Caco-2 (cell line): ENCODE data around the gene NCKAP5. TPM values are rescaled to one million over a fixed set of nuclear protein-coding genes. Genes with fewer than 3 reads are reported as not detected.

ENCODE experiments used
- BruUV-seq: library from RNA; stranded (reverse); fragments of 400-500 nt; replicated peaks from 2 replicates; lab custom pipeline; 2021; lab: Mats Ljungman, UMichigan
- CTCF ChIA-PET: fragments of 300-600 bp; sonication (Branson Sonifier 250); formaldehyde crosslinking; loops from one replicate; lab custom pipeline; 2022; ENCODE audit warnings: antibody characterized with exemption; lab: Charles Lee
- POLR2A ChIA-PET: fragments of 300-600 bp; sonication (Branson Sonifier 250); formaldehyde crosslinking; loops from one replicate; lab custom pipeline; 2022; ENCODE audit warnings: antibody characterized with exemption; lab: Charles Lee
- DNase-seq, 2 experiments: peaks; one replicate each; pipeline versions ENCODE4 v3.0.0 to v3.0.0-alpha.2; 2020 to 2022
- H3K27me3 ChIP-seq: replicated peaks from 2 replicates; pipeline ENCODE4 v1.6.0; 2011; ENCODE audit warnings: low read length; ENCODE audit not compliant: control insufficient read depth, insufficient read depth
- H3K36me3 ChIP-seq: 2 replicates; pipeline ENCODE4 v1.5.1; 2011; ENCODE audit warnings: low read length; ENCODE audit not compliant: control insufficient read depth, insufficient read depth
- H3K4me1 ChIP-seq: fragments of 250-450 bp; sonication (Bioruptor Pico); 2 replicates; pipeline ENCODE4 v1.5.1; 2020; ENCODE audit warnings: mild to moderate bottlenecking
- H3K4me3 ChIP-seq: 2 replicates; pipeline ENCODE4 v1.5.1; 2011; ENCODE audit warnings: low read depth, mild to moderate bottlenecking, control low read depth, low read length
- H3K9me3 ChIP-seq: fragments of 250-450 bp; sonication (Bioruptor Pico); 2 replicates; pipeline ENCODE4 v1.5.1; 2020; ENCODE audit warnings: mild to moderate bottlenecking, moderate library complexity
- H3K27ac Mint-ChIP-seq: one replicate; pipeline ENCODE4 v1.8.0; 2022; ENCODE audit warnings: mixed read lengths; ENCODE audit not compliant: unreplicated experiment
- H3K27me3 Mint-ChIP-seq: one replicate; pipeline ENCODE4 v1.8.0; 2022; ENCODE audit warnings: mixed read lengths; ENCODE audit not compliant: insufficient read depth, unreplicated experiment
- H3K36me3 Mint-ChIP-seq: one replicate; pipeline ENCODE4 v1.8.0; 2022; ENCODE audit warnings: mild to moderate bottlenecking, mixed read lengths; ENCODE audit not compliant: insufficient read depth, unreplicated experiment
- H3K4me1 Mint-ChIP-seq: one replicate; pipeline ENCODE4 v1.8.0; 2022; ENCODE audit warnings: low read depth, mixed read lengths; ENCODE audit not compliant: unreplicated experiment
- H3K4me3 Mint-ChIP-seq: one replicate; pipeline ENCODE4 v1.8.0; 2022; ENCODE audit warnings: mild to moderate bottlenecking, moderate library complexity, mixed read lengths; ENCODE audit not compliant: unreplicated experiment
- H3K9me3 Mint-ChIP-seq: one replicate; pipeline ENCODE4 v1.8.0; 2022; ENCODE audit warnings: mixed read lengths; ENCODE audit not compliant: unreplicated experiment
- intact Hi-C: fragments of 100-400 bp; cut with micrococcal nuclease; formaldehyde crosslinking; loops from one replicate; pipeline ENCODE4 v1.10.0; 2022; ENCODE audit not compliant: unreplicated experiment
- total RNA-seq: library from RNA; stranded (reverse); gene quantifications from 2 replicates; pipeline ENCODE4 v1.2.3, GENCODE V29; 2022
- TF ChIP-seq, protein P1 (sequence below), 2 experiments: fragments of 200-600 bp in 1 of 2; IDR thresholded peaks; 1 replicate in 1 of 2; 2 replicates in 1 of 2; pipeline versions ENCODE4 v1.5.1 to v1.8.0; 2011 to 2022; ENCODE audit warnings: antibody characterized with exemption in 1 of 2, control low read depth in 1 of 2, inconsistent platforms in 1 of 2, low read depth in 1 of 2, low read length in 1 of 2, mild to moderate bottlenecking in 1 of 2, moderate library complexity in 1 of 2; ENCODE audit not compliant: insufficient read depth in 1 of 2, severe bottlenecking in 1 of 2, unreplicated experiment in 1 of 2

The NCKAP5 gene
- total RNA-seq, 1 experiment from 2014 or later, result 3.8 TPM

DNA sequence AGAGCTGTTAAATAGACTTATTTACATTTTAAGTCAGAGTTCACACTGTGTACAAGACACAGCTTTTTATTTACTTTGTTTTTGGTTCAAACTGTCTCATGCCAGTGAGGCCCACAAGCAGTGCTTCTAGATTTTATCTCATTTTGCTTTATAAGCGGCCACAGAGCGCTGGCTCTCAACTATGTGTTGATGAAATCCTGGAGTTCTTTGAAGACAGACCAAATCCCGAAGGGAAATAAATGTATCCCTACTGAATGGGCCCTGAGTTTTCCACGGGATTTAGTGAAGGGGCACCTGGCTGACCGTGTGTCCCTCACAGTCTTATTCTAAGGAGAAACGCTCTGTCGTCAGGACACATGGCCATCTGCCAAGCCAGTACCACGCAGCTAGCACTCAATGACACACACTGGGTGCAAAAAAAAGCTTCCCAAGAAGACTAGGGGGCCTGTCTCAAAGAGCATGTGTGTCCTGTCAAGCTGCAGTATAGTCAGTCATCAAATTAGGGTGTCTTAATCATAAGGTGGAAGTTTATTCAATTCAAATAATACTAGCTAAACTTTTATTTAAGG, 921.6 kb downstream of the NCKAP5 start:
- TF ChIP-seq, protein P1, sequence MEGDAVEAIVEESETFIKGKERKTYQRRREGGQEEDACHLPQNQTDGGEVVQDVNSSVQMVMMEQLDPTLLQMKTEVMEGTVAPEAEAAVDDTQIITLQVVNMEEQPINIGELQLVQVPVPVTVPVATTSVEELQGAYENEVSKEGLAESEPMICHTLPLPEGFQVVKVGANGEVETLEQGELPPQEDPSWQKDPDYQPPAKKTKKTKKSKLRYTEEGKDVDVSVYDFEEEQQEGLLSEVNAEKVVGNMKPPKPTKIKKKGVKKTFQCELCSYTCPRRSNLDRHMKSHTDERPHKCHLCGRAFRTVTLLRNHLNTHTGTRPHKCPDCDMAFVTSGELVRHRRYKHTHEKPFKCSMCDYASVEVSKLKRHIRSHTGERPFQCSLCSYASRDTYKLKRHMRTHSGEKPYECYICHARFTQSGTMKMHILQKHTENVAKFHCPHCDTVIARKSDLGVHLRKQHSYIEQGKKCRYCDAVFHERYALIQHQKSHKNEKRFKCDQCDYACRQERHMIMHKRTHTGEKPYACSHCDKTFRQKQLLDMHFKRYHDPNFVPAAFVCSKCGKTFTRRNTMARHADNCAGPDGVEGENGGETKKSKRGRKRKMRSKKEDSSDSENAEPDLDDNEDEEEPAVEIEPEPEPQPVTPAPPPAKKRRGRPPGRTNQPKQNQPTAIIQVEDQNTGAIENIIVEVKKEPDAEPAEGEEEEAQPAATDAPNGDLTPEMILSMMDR (IDR thresholded peaks at IDR 0.05; ENCODE audit: insufficient read depth in 1 of 2, low read depth in 1 of 2, low read length in 1 of 2, severe bottlenecking in 1 of 2, unreplicated experiment in 1 of 2), result no peak
- intact Hi-C loops, result no loop called here
- H3K27me3 Mint-ChIP-seq, result no peaks in the 10 kb centered on the region

GRCh38 chr2:132645722-132646539, 922.3 kb downstream of the NCKAP5 start:
- no peaks in the 10 kb centered on the region for H3K9me3 ChIP-seq
- TF ChIP-seq, protein P1 (IDR thresholded peaks at IDR 0.05; ENCODE audit: insufficient read depth in 1 of 2, low read depth in 1 of 2, low read length in 1 of 2, severe bottlenecking in 1 of 2, unreplicated experiment in 1 of 2), result no peak
- TSS peak; percentile 57 for BruUV-seq
- Mint-ChIP-seq H3K27ac (no peak overlapping the region), H3K4me3 (no peak overlapping the region), H3K36me3 (peaks cover 20% of the 10 kb centered on the region), H3K4me1 (peaks cover 18% of the 10 kb centered on the region), H3K27me3 (no peaks in the 10 kb centered on the region), H3K9me3 (no peaks in the 10 kb centered on the region)
- ChIA-PET CTCF (no interaction called here), POLR2A (no interaction called here)
- no peaks in the 10 kb centered on the region for H3K27me3 ChIP-seq
- no peak for DNase-seq
- H3K36me3 ChIP-seq, result no peaks in the 10 kb centered on the region; the same call in 1 of the 2 replicates
- peaks cover 14% of the 10 kb centered on the region for H3K4me1 ChIP-seq
- intact Hi-C loops, result no loop called here
- no peak overlapping the region for H3K4me3 ChIP-seq

More for the DNA sequence above, 921.6 kb downstream of the NCKAP5 start:
- ChIA-PET CTCF (no interaction called here), POLR2A (no interaction called here)
- no peak for DNase-seq
- Histone ChIP-seq H3K4me1 (peaks cover 14% of the 10 kb centered on the region), H3K4me3 (no peak overlapping the region), H3K27me3 (no peaks in the 10 kb centered on the region), H3K36me3 (no peaks in the 10 kb centered on the region; the same call in 1 of the 2 replicates), H3K9me3 (no peaks in the 10 kb centered on the region)
- Mint-ChIP-seq H3K27ac (no peak overlapping the region), H3K4me3 (no peak overlapping the region), H3K4me1 (peaks cover 13% of the 10 kb centered on the region), H3K9me3 (no peaks in the 10 kb centered on the region), H3K36me3 (peaks cover 27% of the 10 kb centered on the region)
- no TSS peak for BruUV-seq

DNA sequence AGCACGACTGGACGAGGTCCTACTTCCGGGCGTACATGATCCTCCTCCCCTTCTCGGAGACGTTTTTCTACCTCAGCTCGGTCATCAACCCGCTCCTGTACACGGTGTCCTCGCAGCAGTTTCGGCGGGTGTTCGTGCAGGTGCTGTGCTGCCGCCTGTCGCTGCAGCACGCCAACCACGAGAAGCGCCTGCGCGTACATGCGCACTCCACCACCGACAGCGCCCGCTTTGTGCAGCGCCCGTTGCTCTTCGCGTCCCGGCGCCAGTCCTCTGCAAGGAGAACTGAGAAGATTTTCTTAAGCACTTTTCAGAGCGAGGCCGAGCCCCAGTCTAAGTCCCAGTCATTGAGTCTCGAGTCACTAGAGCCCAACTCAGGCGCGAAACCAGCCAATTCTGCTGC, 923.1 kb downstream of the NCKAP5 start:
- H3K36me3 Mint-ChIP-seq, result peaks cover 16% of the 10 kb centered on the region
- intact Hi-C loops, result no loop called here
- CTCF ChIA-PET, result no interaction called here
- Histone ChIP-seq H3K36me3 (no peaks in the 10 kb centered on the region; the same call in 1 of the 2 replicates), H3K9me3 (no peaks in the 10 kb centered on the region), H3K4me3 (no peak overlapping the region), H3K27me3 (no peaks in the 10 kb centered on the region), H3K4me1 (peaks cover 14% of the 10 kb centered on the region)
- H3K9me3 Mint-ChIP-seq, result no peaks in the 10 kb centered on the region
- POLR2A ChIA-PET, result no interaction called here
- TF ChIP-seq, protein P1 (IDR thresholded peaks at IDR 0.05; ENCODE audit: insufficient read depth in 1 of 2, low read depth in 1 of 2, low read length in 1 of 2, severe bottlenecking in 1 of 2, unreplicated experiment in 1 of 2), result no peak
- BruUV-seq, result TSS peak; percentile 62
- no peak overlapping the region for H3K4me3 Mint-ChIP-seq
- H3K4me1 Mint-ChIP-seq, result peaks cover 18% of the 10 kb centered on the region
- no peak overlapping the region for H3K27ac Mint-ChIP-seq
- DNase-seq, result no peak
- H3K27me3 Mint-ChIP-seq, result no peaks in the 10 kb centered on the region
